ENCODE data around the gene INO80E.

INO80E gene

GRCh38 chr16:29963021-29963743 is 32.9 kb upstream of the INO80E start:
- no peaks in the 10 kb centered on the region for H3K27me3 ChIP-seq (ENCODE audit: control insufficient read depth in 1 of 2, insufficient read depth in 1 of 2, low read length in 2 of 2)
- peak overlapping the region in 1 of 2 experiments; percentile 65 for H3K4ac ChIP-seq (ENCODE audit: low read depth in 1 of 2, low read length in 2 of 2)
- H3K36me3 ChIP-seq (ENCODE audit: control insufficient read depth in 1 of 2, insufficient read depth in 2 of 2, low read depth in 1 of 2, low read length in 2 of 2) = peaks cover 12 to 27% of the 10 kb centered on the region in 2 experiments
- H2BK120ac ChIP-seq (ENCODE audit: low read depth, low read length) = no peak overlapping the region
- peak overlapping the region in 1 of 2 experiments; percentile 23 for H3K14ac ChIP-seq (ENCODE audit: low read length in 2 of 2)
- peak overlapping the region in 1 of 2 experiments; percentile 98 for H3K4me3 ChIP-seq (ENCODE audit: insufficient read depth in 1 of 2, low read depth in 1 of 2, low read length in 2 of 2)
- peaks cover 11% of the 10 kb centered on the region for H3K4me1 ChIP-seq (ENCODE audit: control insufficient read depth, insufficient read depth, low read depth, low read length)
- peak overlapping the region; percentile 97 for H3K9ac ChIP-seq (ENCODE audit: low read length)
- H3K4me2 ChIP-seq (ENCODE audit: low read length, poor library complexity, severe bottlenecking) = peak overlapping the region; percentile 71
- WGBS = 97% methylated on average over 13 of the region's 14 CpGs
- peak overlapping the region; percentile 78 for H3K27ac ChIP-seq (ENCODE audit: low read length, poor library complexity, severe bottlenecking)
- peak overlapping the region; percentile 69 for H4K8ac ChIP-seq (ENCODE audit: low read length)
- peak overlapping the region; percentile 54 for H2AK5ac ChIP-seq (ENCODE audit: low read length, severe bottlenecking)
- H2BK5ac ChIP-seq (ENCODE audit: low read depth, low read length, poor library complexity, severe bottlenecking) = no peak overlapping the region
- no peak overlapping the region for H4K91ac ChIP-seq (ENCODE audit: low read length)
- H3K79me1 ChIP-seq (replicated peaks; ENCODE audit: low read length, poor library complexity, severe bottlenecking) = peaks cover 22% of the 10 kb centered on the region
- no peak overlapping the region for H2AFZ ChIP-seq (ENCODE audit: low read depth, low read length)
- H3K23ac ChIP-seq (ENCODE audit: low read length in 2 of 2) = peak overlapping the region in 1 of 2 experiments; percentile 10
- no peak for DNase-seq
- peak overlapping the region; percentile 31 to 34 for H3K18ac ChIP-seq (ENCODE audit: low read depth in 1 of 2, low read length in 2 of 2)
- peak overlapping the region; percentile 75 for H2BK15ac ChIP-seq (ENCODE audit: low read depth, poor library complexity, severe bottlenecking)
- no peaks in the 10 kb centered on the region for H3K9me3 ChIP-seq (ENCODE audit: control insufficient read depth, low read length)
- H2BK12ac ChIP-seq (ENCODE audit: low read length in 2 of 2) = peak overlapping the region in 1 of 2 experiments; percentile 12

DNA sequence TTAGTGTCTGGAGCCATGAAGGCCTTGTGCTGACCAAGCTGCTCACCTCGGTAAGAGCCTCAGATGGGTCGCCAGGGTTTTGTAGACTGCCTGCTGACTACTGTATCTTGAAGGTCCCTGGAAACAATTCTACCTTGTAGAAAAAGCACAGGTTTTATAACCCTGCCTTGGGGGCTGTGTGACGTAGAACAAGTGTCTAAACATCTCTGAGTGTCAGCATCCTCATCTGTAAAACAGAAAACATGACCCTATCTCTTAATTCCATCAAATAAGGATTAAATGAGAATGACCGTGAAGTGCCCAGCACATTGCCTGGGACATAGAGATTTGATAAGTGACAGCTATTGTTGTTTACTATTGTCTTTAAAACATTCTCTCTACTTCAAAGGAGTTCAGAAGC is 27.8 kb upstream of the INO80E start:
- H3K18ac ChIP-seq (ENCODE audit: low read depth in 1 of 2, low read length in 2 of 2) = no peak overlapping the region
- WGBS = 96% methylated on average over 3 of the region's 4 CpGs
- H4K91ac ChIP-seq (ENCODE audit: low read length) = no peak overlapping the region
- H2AK5ac ChIP-seq (ENCODE audit: low read length, severe bottlenecking) = no peak overlapping the region
- peaks cover 4% of the 10 kb centered on the region for H3K4me1 ChIP-seq (ENCODE audit: control insufficient read depth, insufficient read depth, low read depth, low read length)
- peaks cover 33 to 64% of the 10 kb centered on the region in 2 experiments for H3K36me3 ChIP-seq (ENCODE audit: control insufficient read depth in 1 of 2, insufficient read depth in 2 of 2, low read depth in 1 of 2, low read length in 2 of 2)
- no peak overlapping the region for H2BK15ac ChIP-seq (ENCODE audit: low read depth, poor library complexity, severe bottlenecking)
- no peak overlapping the region for H3K23ac ChIP-seq (ENCODE audit: low read length in 2 of 2)
- H3K27me3 ChIP-seq (ENCODE audit: control insufficient read depth in 1 of 2, insufficient read depth in 1 of 2, low read length in 2 of 2) = no peaks in the 10 kb centered on the region
- H3K14ac ChIP-seq (ENCODE audit: low read length in 2 of 2) = no peak overlapping the region
- H3K4ac ChIP-seq (ENCODE audit: low read depth in 1 of 2, low read length in 2 of 2) = no peak overlapping the region
- H2BK5ac ChIP-seq (ENCODE audit: low read depth, low read length, poor library complexity, severe bottlenecking) = no peak overlapping the region
- no peak overlapping the region for H2BK120ac ChIP-seq (ENCODE audit: low read depth, low read length)
- DNase-seq = no peak
- no peak overlapping the region for H4K8ac ChIP-seq (ENCODE audit: low read length)
- peaks cover 20% of the 10 kb centered on the region for H3K79me1 ChIP-seq (replicated peaks; ENCODE audit: low read length, poor library complexity, severe bottlenecking)
- H3K4me2 ChIP-seq (ENCODE audit: low read length, poor library complexity, severe bottlenecking) = no peak overlapping the region
- H3K27ac ChIP-seq (ENCODE audit: low read length, poor library complexity, severe bottlenecking) = no peak overlapping the region
- H2AFZ ChIP-seq (ENCODE audit: low read depth, low read length) = no peak overlapping the region
- no peaks in the 10 kb centered on the region for H3K9me3 ChIP-seq (ENCODE audit: control insufficient read depth, low read length)
- H3K4me3 ChIP-seq (ENCODE audit: insufficient read depth in 1 of 2, low read depth in 1 of 2, low read length in 2 of 2) = no peak overlapping the region
- H3K9ac ChIP-seq (ENCODE audit: low read length) = no peak overlapping the region
- H2BK12ac ChIP-seq (ENCODE audit: low read length in 2 of 2) = no peak overlapping the region

- Histone ChIP-seq H3K9me3 (ENCODE audit: control insufficient read depth, low read length) (no peaks in the 10 kb centered on the region), H4K91ac (ENCODE audit: low read length) (no peak overlapping the region), H3K79me1 (replicated peaks; ENCODE audit: low read length, poor library complexity, severe bottlenecking) (peaks cover 12% of the 10 kb centered on the region), H2BK15ac (ENCODE audit: low read depth, poor library complexity, severe bottlenecking) (no peak overlapping the region), H3K14ac (ENCODE audit: low read length in 2 of 2) (no peak overlapping the region), H2AK5ac (ENCODE audit: low read length, severe bottlenecking) (no peak overlapping the region), H2BK120ac (ENCODE audit: low read depth, low read length) (no peak overlapping the region), H3K36me3 (ENCODE audit: control insufficient read depth in 1 of 2, insufficient read depth in 2 of 2, low read depth in 1 of 2, low read length in 2 of 2) (peaks cover 29 to 47% of the 10 kb centered on the region in 2 experiments), H3K4me3 (ENCODE audit: insufficient read depth in 1 of 2, low read depth in 1 of 2, low read length in 2 of 2) (no peak overlapping the region), H3K18ac (ENCODE audit: low read depth in 1 of 2, low read length in 2 of 2) (no peak overlapping the region), H3K27ac (ENCODE audit: low read length, poor library complexity, severe bottlenecking) (no peak overlapping the region), H3K4ac (ENCODE audit: low read depth in 1 of 2, low read length in 2 of 2) (no peak overlapping the region), H4K8ac (ENCODE audit: low read length) (no peak overlapping the region), H3K4me1 (ENCODE audit: control insufficient read depth, insufficient read depth, low read depth, low read length) (peaks cover 13% of the 10 kb centered on the region), H2BK5ac (ENCODE audit: low read depth, low read length, poor library complexity, severe bottlenecking) (no peak overlapping the region), H3K4me2 (ENCODE audit: low read length, poor library complexity, severe bottlenecking) (no peak overlapping the region), H2BK12ac (ENCODE audit: low read length in 2 of 2) (no peak overlapping the region), H2AFZ (ENCODE audit: low read depth, low read length) (no peak overlapping the region), H3K27me3 (ENCODE audit: control insufficient read depth in 1 of 2, insufficient read depth in 1 of 2, low read length in 2 of 2) (no peaks in the 10 kb centered on the region), H3K9ac (ENCODE audit: low read length) (no peak overlapping the region), H3K23ac (ENCODE audit: low read length in 2 of 2) (no peak overlapping the region)
- 98% methylated on average over 5 of the region's 8 CpGs for WGBS
- no peak for DNase-seq
Observed at GRCh38 chr16:29971304-29971703, 24.7 kb upstream of the INO80E start.

- Histone ChIP-seq H3K4me1 (ENCODE audit: control insufficient read depth, insufficient read depth, low read depth, low read length) (peaks cover 18% of the 10 kb centered on the region), H3K79me1 (replicated peaks; ENCODE audit: low read length, poor library complexity, severe bottlenecking) (peaks cover 12% of the 10 kb centered on the region), H4K91ac (ENCODE audit: low read length) (no peak overlapping the region), H3K4me2 (ENCODE audit: low read length, poor library complexity, severe bottlenecking) (no peak overlapping the region), H3K23ac (ENCODE audit: low read length in 2 of 2) (no peak overlapping the region), H3K14ac (ENCODE audit: low read length in 2 of 2) (no peak overlapping the region), H3K27ac (ENCODE audit: low read length, poor library complexity, severe bottlenecking) (no peak overlapping the region), H2BK5ac (ENCODE audit: low read depth, low read length, poor library complexity, severe bottlenecking) (no peak overlapping the region), H3K4me3 (ENCODE audit: insufficient read depth in 1 of 2, low read depth in 1 of 2, low read length in 2 of 2) (no peak overlapping the region), H4K8ac (ENCODE audit: low read length) (no peak overlapping the region), H3K9me3 (ENCODE audit: control insufficient read depth, low read length) (no peaks in the 10 kb centered on the region), H2AFZ (ENCODE audit: low read depth, low read length) (no peak overlapping the region), H3K18ac (ENCODE audit: low read depth in 1 of 2, low read length in 2 of 2) (no peak overlapping the region), H2BK12ac (ENCODE audit: low read length in 2 of 2) (no peak overlapping the region), H2BK15ac (ENCODE audit: low read depth, poor library complexity, severe bottlenecking) (no peak overlapping the region), H2AK5ac (ENCODE audit: low read length, severe bottlenecking) (no peak overlapping the region), H3K27me3 (ENCODE audit: control insufficient read depth in 1 of 2, insufficient read depth in 1 of 2, low read length in 2 of 2) (no peaks in the 10 kb centered on the region), H3K4ac (ENCODE audit: low read depth in 1 of 2, low read length in 2 of 2) (no peak overlapping the region), H2BK120ac (ENCODE audit: low read depth, low read length) (no peak overlapping the region), H3K36me3 (ENCODE audit: control insufficient read depth in 1 of 2, insufficient read depth in 2 of 2, low read depth in 1 of 2, low read length in 2 of 2) (peaks cover 31 to 44% of the 10 kb centered on the region in 2 experiments), H3K9ac (ENCODE audit: low read length) (no peak overlapping the region)
- WGBS = 100% methylated on average over 1 of the region's 1 CpG
- DNase-seq = no peak
Observed at GRCh38 chr16:29972500-29972899, 23.5 kb upstream of the INO80E start.

Measured in mesenchymal stem cell (in vitro differentiated cells and primary cell).